Mammary epithelial cell (primary cell): ENCODE data around the gene KIAA0319L.

ENCODE experiments used
- CTCF ChIP-seq, 2 donors: IDR thresholded peaks in 1 of 2; conservative IDR thresholded peaks in 1 of 2; 2 replicates each; pipeline ENCODE4 v1.5.1; 2011 to 2012; ENCODE audit warnings: inconsistent platforms in 2 of 2, low read length in 2 of 2, mild to moderate bottlenecking in 2 of 2, control low read depth in 1 of 2, low read depth in 1 of 2; ENCODE audit not compliant: insufficient read depth in 1 of 2; ENCODE audit errors: extremely low read depth in 1 of 2
- EZH2 ChIP-seq: IDR thresholded peaks from 2 replicates; pipeline ENCODE4 v1.6.1; 2012; ENCODE audit warnings: low read length, inconsistent platforms, borderline replicate concordance

- no peak for TF ChIP-seq CTCF (conservative IDR thresholded peaks at IDR 0.05 in 1 of 2, IDR thresholded peaks at IDR 0.05 in 1 of 2; ENCODE audit: extremely low read depth in 1 of 2, insufficient read depth in 1 of 2, low read depth in 1 of 2, low read length in 2 of 2)
- no peak for TF ChIP-seq EZH2
Observed at GRCh38 chr1:35509558-35509957, 47.6 kb downstream of the KIAA0319L start.
